Heart left ventricle (tissue), 16 donors: ENCODE measurements around the gene ZNHIT6. TPM values are rescaled to one million over a fixed set of nuclear protein-coding genes. Genes with fewer than 3 reads are reported as not detected.

Experiments used
- ATAC-seq, 4 donors: fragments of 200-7000 bp; cut with Tn5 transposase; one replicate each; pipeline ENCODE4 v1.9.1; 2020 to 2022; ENCODE audit warnings: moderate library complexity in 4 of 4, mild to moderate bottlenecking in 3 of 4, moderate number of reproducible peaks in 1 of 4
- DNase-seq, 5 donors: peaks; one replicate each; pipeline ENCODE4 v3.0.0-alpha.2; 2020
- H3K27ac ChIP-seq, 12 donors: fragments of 200-600 bp; sonication (generic) in 4 of 12; one replicate each; pipeline versions ENCODE4 v1.5.0 to v1.8.0; 2016 to 2022; ENCODE audit warnings: mild to moderate bottlenecking in 2 of 12
- H3K27me3 ChIP-seq, 9 donors: fragments of 200-600 bp; sonication (generic) in 2 of 9; one replicate each; pipeline versions ENCODE4 v1.5.1 to v1.8.0; 2016 to 2022; ENCODE audit warnings: mild to moderate bottlenecking in 3 of 9
- H3K36me3 ChIP-seq, 9 donors: fragments of 200-600 bp; sonication (generic) in 2 of 9; one replicate each; pipeline versions ENCODE4 v1.5.0 to v1.8.0; 2018 to 2022; ENCODE audit warnings: mild to moderate bottlenecking in 2 of 9
- H3K4me1 ChIP-seq, 12 donors: fragments of 200-600 bp; sonication (generic) in 4 of 12; one replicate each; pipeline versions ENCODE4 v1.5.0 to v1.8.0; 2016 to 2022; ENCODE audit warnings: mild to moderate bottlenecking in 3 of 12
- H3K4me3 ChIP-seq, 12 donors: fragments of 200-600 bp; sonication (generic) in 4 of 12; one replicate each; pipeline versions ENCODE4 v1.5.0 to v1.8.0; 2017 to 2022; ENCODE audit warnings: mild to moderate bottlenecking in 9 of 12, moderate library complexity in 4 of 12
- H3K9me3 ChIP-seq, 12 donors: fragments of 200-600 bp; sonication (generic) in 4 of 12; one replicate each; pipeline versions ENCODE4 v1.5.0 to v1.8.0; 2016 to 2022; ENCODE audit warnings: mild to moderate bottlenecking in 1 of 12
- POLR2A ChIP-seq, 2 donors: fragments of 450-650 bp; IDR thresholded peaks; one replicate each; pipeline ENCODE4 v1.6.1; 2017; ENCODE audit warnings: antibody characterized with exemption in 2 of 2, mild to moderate bottlenecking in 2 of 2, moderate library complexity in 2 of 2
- WGBS, 4 donors: extraction: QIAGEN DNeasy Blood & Tissue Kit in 2 of 4; methylation state at CpG; one replicate each; pipeline versions ENCODE4 v1.1.5 to v1.1.7; 2013 to 2018; 5-methylcytosine and 5-hydroxymethylcytosine counted together
- intact Hi-C, 10 donors: fragments of 100-400 bp; cut with DNase I; formaldehyde crosslinking; loops; one replicate each; pipeline versions ENCODE4 v1.11.1 to v1.14.2; 2022
- polyA plus RNA-seq, 2 donors: library from polyadenylated mRNA; stranded (reverse); fragments of 200-250 nt; gene quantifications; one replicate each; pipeline ENCODE4 v1.2.3, GENCODE V29; 2013
- total RNA-seq, 9 donors: library from RNA; depleted of rRNA in 2 of 9; stranded (reverse); fragments of >200 nt in 2 of 9; fragmentation: NEBNext Ultra II Directional in 3 of 9; extraction: Animal tissue kit (Norgen Biotek cat#: 25700) in 3 of 9; gene quantifications; one replicate each; pipeline versions ENCODE4 v1.1.0 to v1.2.4, GENCODE V29; 2016 to 2023
- TF ChIP-seq, protein P1 (sequence below), 12 donors: fragments of 200-600 bp; sonication (generic) in 4 of 12; IDR thresholded peaks; one replicate each; pipeline versions ENCODE4 v1.5.0 to v1.8.0; 2018 to 2022; ENCODE audit warnings: antibody characterized with exemption in 12 of 12, mild to moderate bottlenecking in 5 of 12
- donor health status: ischemic (EF 13 %, LVEDD 7.1; RV severe dilation, severe dysfunction).
- donor health status: healthy with polysubstance abuse.
- donor health status: DM: no; HTN: yes; CAD: no.
- donor health status: DM: no; HTN: no; CAD: no.
- donor health status: ischemic (EF 25% LVEDD 6.9; RV normal size, moderate dysfunction).
- donor health status: ischemic (EF 25% LVEDD 5.7; RV mildly dilated, moderate dysfunction).
- donor health status: healthy.
- donor health status: DM: yes; HTN: yes; CAD: no.
- donor health status: ischemic (EF 35%, LVEDD 5.7; RV mildly dilated, moderate dysfunction).
- donor health status: nonischemic (EF 11% LVEDD 7.7; RV severe dilation, severe dysfunction).
- donor health status: DM: yes; HTN: yes; CAD: no.
- donor health status: PGD.
- donor health status: ischemic (EF 29% LVEDD 5.4; RV normal size, mild dysfunction).
- donor health status: nonischemic (EF 23%, LVEDD 6.1; RV moderate dilation, normal function).

ZNHIT6 gene
- total and polyA plus RNA-seq, 11 donors = 7.1 to 12.8 (median 9.9) TPM

DNA sequence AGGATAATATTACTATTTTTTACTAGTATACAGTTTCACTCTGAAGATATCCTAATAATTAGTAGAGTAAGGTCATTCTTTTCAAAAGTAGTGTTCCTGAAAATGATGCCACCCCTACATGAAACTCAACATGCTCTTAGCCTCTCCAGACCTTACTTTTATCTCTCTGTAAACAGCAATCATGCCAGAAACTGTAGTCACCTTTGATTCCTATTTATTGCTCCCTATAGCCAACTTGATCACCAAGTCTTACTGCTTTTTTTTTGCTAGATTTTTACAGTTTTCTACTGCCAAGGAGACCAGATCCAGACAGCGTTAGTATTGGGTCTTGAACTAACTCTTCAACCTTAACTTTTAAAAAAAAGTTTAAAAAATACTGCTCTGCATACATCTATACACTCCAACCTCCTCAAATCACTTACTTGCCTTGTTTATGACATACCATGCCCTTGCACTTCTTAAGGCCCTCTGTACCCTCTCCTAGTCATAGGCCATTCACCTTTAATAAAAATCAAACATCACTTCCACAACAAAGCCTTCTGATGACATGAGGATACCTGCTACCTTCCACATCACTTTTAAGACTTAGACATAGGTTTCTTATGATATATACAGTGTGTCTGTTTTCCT is 36.1 kb downstream of the ZNHIT6 start:
- no peaks in the 10 kb centered on the region for H3K4me1 ChIP-seq
- peaks cover 0 to 84% (median 54%) of the 10 kb centered on the region in 9 donors for H3K36me3 ChIP-seq
- TF ChIP-seq POLR2A (IDR thresholded peaks at IDR 0.05) = no peak
- TF ChIP-seq, protein P1, sequence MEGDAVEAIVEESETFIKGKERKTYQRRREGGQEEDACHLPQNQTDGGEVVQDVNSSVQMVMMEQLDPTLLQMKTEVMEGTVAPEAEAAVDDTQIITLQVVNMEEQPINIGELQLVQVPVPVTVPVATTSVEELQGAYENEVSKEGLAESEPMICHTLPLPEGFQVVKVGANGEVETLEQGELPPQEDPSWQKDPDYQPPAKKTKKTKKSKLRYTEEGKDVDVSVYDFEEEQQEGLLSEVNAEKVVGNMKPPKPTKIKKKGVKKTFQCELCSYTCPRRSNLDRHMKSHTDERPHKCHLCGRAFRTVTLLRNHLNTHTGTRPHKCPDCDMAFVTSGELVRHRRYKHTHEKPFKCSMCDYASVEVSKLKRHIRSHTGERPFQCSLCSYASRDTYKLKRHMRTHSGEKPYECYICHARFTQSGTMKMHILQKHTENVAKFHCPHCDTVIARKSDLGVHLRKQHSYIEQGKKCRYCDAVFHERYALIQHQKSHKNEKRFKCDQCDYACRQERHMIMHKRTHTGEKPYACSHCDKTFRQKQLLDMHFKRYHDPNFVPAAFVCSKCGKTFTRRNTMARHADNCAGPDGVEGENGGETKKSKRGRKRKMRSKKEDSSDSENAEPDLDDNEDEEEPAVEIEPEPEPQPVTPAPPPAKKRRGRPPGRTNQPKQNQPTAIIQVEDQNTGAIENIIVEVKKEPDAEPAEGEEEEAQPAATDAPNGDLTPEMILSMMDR (IDR thresholded peaks at IDR 0.05) = no peak
- no peak overlapping the region for H3K4me3 ChIP-seq
- intact Hi-C loops = no loop called here
- DNase-seq (no peak), ATAC-seq (no peak)
- H3K27ac ChIP-seq = no peak overlapping the region
- WGBS, 4 donors = 95 to 100% (median 97%) methylated on average over 1 of the region's 1 CpG
- no peaks in the 10 kb centered on the region for H3K9me3 ChIP-seq
- no peaks in the 10 kb centered on the region for H3K27me3 ChIP-seq

DNA sequence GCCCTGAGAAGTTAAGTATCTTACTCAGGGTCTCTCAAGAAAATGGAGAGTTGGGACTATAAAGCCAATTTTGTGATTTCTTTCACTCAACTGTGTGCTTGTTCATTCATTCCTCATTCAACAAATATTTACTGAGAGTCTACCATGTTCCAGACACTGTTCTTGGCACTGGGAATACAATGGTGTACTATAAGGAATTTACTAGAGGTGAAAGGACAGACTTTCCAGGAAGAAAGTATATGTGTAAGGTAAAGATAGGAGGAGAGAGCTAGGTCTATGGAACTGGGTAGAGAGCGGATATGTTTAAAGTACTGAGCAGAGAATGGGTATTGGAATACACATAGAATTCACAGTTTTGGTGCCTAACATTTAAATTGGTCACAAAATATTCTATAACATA is 42.3 kb downstream of the ZNHIT6 start:
- no peaks in the 10 kb centered on the region for H3K27me3 ChIP-seq
- H3K36me3 ChIP-seq = peaks cover 0 to 41% (median 19%) of the 10 kb centered on the region in 9 donors
- intact Hi-C loops = no loop called here
- WGBS, 4 donors = 96 to 100% (median 97%) methylated on average over 1 of the region's 1 CpG
- DNase-seq (no peak), ATAC-seq (no peak)
- no peak overlapping the region for H3K4me3 ChIP-seq
- TF ChIP-seq, protein P1 (IDR thresholded peaks at IDR 0.05) = no peak
- no peak for TF ChIP-seq POLR2A (IDR thresholded peaks at IDR 0.05)
- H3K9me3 ChIP-seq = no peaks in the 10 kb centered on the region
- H3K27ac ChIP-seq = no peak overlapping the region
- H3K4me1 ChIP-seq = peaks cover 0 to 7% (median 0%) of the 10 kb centered on the region in 12 donors

DNA sequence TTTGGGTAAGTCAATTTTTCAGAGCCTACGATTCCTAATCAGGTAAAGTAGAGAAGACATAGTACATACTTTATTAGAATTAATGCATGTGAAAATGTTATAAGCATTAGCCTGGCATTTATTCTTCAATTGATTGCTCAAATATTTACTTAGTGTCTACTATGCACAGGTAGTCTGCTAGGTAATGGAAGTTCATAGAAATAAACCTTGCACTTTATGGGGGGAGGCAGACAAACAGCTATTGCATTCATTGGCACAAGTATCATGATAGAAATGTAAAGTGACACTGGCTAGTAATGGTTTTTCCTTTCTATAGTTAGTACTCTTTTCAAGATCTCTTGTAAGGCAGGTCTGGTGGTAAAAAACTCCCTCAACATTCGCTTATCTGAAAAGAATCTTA is 44.9 kb downstream of the ZNHIT6 start:
- DNase-seq = no peak
- Histone ChIP-seq H3K4me1 (peaks cover 0 to 7% (median 0%) of the 10 kb centered on the region in 12 donors), H3K4me3 (no peak overlapping the region), H3K27ac (no peak overlapping the region), H3K9me3 (no peaks in the 10 kb centered on the region), H3K27me3 (no peaks in the 10 kb centered on the region), H3K36me3 (peaks cover 0 to 31% (median 4%) of the 10 kb centered on the region in 9 donors)
- 93 to 99% (median 97%) methylated on average over 2 of the region's 2 CpGs for WGBS, 4 donors
- ATAC-seq = no peak
- no peak for TF ChIP-seq POLR2A (IDR thresholded peaks at IDR 0.05)
- TF ChIP-seq, protein P1 (IDR thresholded peaks at IDR 0.05) = no peak
- intact Hi-C loops = no loop called here

DNA sequence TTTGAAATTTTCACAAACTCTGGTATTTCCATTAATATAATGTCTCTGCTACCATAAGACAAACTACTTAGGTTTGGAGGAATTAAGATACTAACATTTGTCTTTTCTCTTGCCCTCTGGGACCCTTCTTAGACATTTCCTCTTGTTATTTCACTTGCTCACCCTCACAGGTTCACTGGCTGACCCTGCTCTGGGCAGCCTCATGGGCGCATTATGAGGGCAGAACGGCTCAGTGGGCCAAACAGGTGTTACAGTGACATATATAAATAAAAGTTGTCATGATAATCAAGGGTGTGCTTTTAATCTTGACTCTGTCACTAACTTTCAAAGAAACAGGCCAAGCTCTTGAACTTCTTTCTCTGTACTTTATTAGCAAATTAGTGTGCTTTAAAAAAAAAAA is 46.5 kb downstream of the ZNHIT6 start:
- Histone ChIP-seq H3K4me3 (no peak overlapping the region), H3K4me1 (peaks cover 0 to 7% (median 0%) of the 10 kb centered on the region in 12 donors), H3K9me3 (no peaks in the 10 kb centered on the region), H3K27me3 (no peaks in the 10 kb centered on the region), H3K27ac (no peak overlapping the region), H3K36me3 (peaks cover 0 to 23% (median 3%) of the 10 kb centered on the region in 9 donors)
- intact Hi-C loops = no loop called here
- no peak for ATAC-seq
- WGBS, 4 donors = 10 to 20% (median 15%) methylated on average over 2 of the region's 2 CpGs
- no peak for DNase-seq
- no peak for TF ChIP-seq POLR2A (IDR thresholded peaks at IDR 0.05)
- TF ChIP-seq, protein P1 (IDR thresholded peaks at IDR 0.05) = no peak
